SK-N-SH (cell line): ENCODE data around the gene SLC25A24. TPM values are rescaled to one million over a fixed set of nuclear protein-coding genes. Genes with fewer than 3 reads are reported as not detected.

ENCODE experiments used
- CTCF ChIA-PET: fragments of 300-600, 350-600 bp; formaldehyde crosslinking; extraction: SDS; loops from one replicate; lab custom pipeline; 2021; lab: Yijun Ruan, JAX
- POLR2A ChIA-PET: fragments of 350-600 bp; sonication (Branson Sonifier 250); formaldehyde crosslinking; extraction: SDS; loops from one replicate; lab custom pipeline; 2020; ENCODE audit warnings: antibody characterized with exemption, inconsistent platforms; lab: Yijun Ruan, JAX
- DNase-seq: peaks from one replicate; pipeline ENCODE4 v3.0.0; 2012
- H2AFZ ChIP-seq: fragments of 200-600 bp; sonication (generic); 2 replicates; pipeline ENCODE4 v1.8.1; 2016; ENCODE audit warnings: antibody characterized with exemption, mild to moderate bottlenecking, low read depth
- H3F3A ChIP-seq: fragments of 200-600 bp; sonication (generic); replicated peaks from 2 replicates; pipeline ENCODE3; 2016; ENCODE audit warnings: antibody characterized with exemption, mild to moderate bottlenecking; ENCODE audit not compliant: insufficient read depth
- H3K27ac ChIP-seq, 2 experiments: fragments of 200-500 bp in 1 of 2; fragments of 200-600 bp in 1 of 2; sonication (Bioruptor generic) in 1 of 2; sonication (generic), shearing (Covaris generic) in 1 of 2; 2 replicates each; pipeline versions ENCODE4 v1.5.1 to v1.6.1; 2014 to 2016; ENCODE audit warnings: low read depth in 2 of 2, inconsistent platforms in 1 of 2, low read length in 1 of 2, mild to moderate bottlenecking in 1 of 2, mixed read lengths in 1 of 2
- H3K27me3 ChIP-seq: fragments of 200-600 bp; sonication (generic), shearing (Covaris generic); 2 replicates; pipeline ENCODE4 v1.6.1; 2016; ENCODE audit warnings: mixed run types; ENCODE audit not compliant: insufficient read depth
- H3K36me3 ChIP-seq, 2 experiments: fragments of 200-500 bp in 1 of 2; fragments of 200-600 bp in 1 of 2; sonication (Bioruptor generic) in 1 of 2; sonication (generic) in 1 of 2; replicated peaks in 1 of 2; 2 replicates each; pipeline versions ENCODE3 to v1.5.1; 2014 to 2016; ENCODE audit warnings: low read length in 1 of 2, mild to moderate bottlenecking in 1 of 2; ENCODE audit not compliant: insufficient read depth in 2 of 2, control insufficient read depth in 1 of 2
- H3K4me1 ChIP-seq, 2 experiments: fragments of 200-500 bp in 1 of 2; fragments of 200-600 bp in 1 of 2; sonication (Bioruptor generic) in 1 of 2; sonication (generic), shearing (Covaris generic) in 1 of 2; 2 replicates each; pipeline versions ENCODE4 v1.5.1 to v1.6.1; 2014 to 2016; ENCODE audit warnings: low read depth in 1 of 2, low read length in 1 of 2, mixed run types in 1 of 2; ENCODE audit not compliant: insufficient read depth in 2 of 2, control insufficient read depth in 1 of 2
- H3K4me2 ChIP-seq: fragments of 200-600 bp; sonication (generic), shearing (Covaris generic); 2 replicates; pipeline ENCODE4 v1.6.1; 2017; ENCODE audit warnings: mixed run types
- H3K4me3 ChIP-seq, 2 experiments: fragments of 200-500 bp in 1 of 2; fragments of 200-600 bp in 1 of 2; sonication (Bioruptor generic) in 1 of 2; sonication (generic), shearing (Covaris generic) in 1 of 2; 2 replicates each; pipeline versions ENCODE4 v1.5.1 to v1.8.1; 2014 to 2016; ENCODE audit warnings: low read depth in 2 of 2, inconsistent platforms in 1 of 2, low read length in 1 of 2, mild to moderate bottlenecking in 1 of 2, mixed read lengths in 1 of 2, moderate library complexity in 1 of 2
- H3K79me2 ChIP-seq: fragments of 200-600 bp; sonication (generic); 2 replicates; pipeline ENCODE4 v1.8.1; 2017; ENCODE audit warnings: mild to moderate bottlenecking; ENCODE audit not compliant: insufficient read depth
- H3K9ac ChIP-seq: fragments of 200-600 bp; sonication (generic); 2 replicates; pipeline ENCODE4 v1.6.1; 2017; ENCODE audit warnings: mixed run types
- H3K9me2 ChIP-seq: fragments of 200-600 bp; sonication (generic); 2 replicates; pipeline ENCODE4 v1.6.1; 2017; ENCODE audit warnings: mixed run types
- H3K9me3 ChIP-seq: fragments of 200-600 bp; sonication (generic); 2 replicates; pipeline ENCODE4 v1.6.1; 2017; ENCODE audit warnings: mixed run types, mild to moderate bottlenecking, moderate library complexity
- H4K20me1 ChIP-seq: fragments of 200-600 bp; sonication (generic); 2 replicates; pipeline ENCODE4 v1.6.1; 2017; ENCODE audit warnings: mild to moderate bottlenecking, mixed run types; ENCODE audit not compliant: insufficient read depth
- CTCF ChIP-seq: fragments of 200-600 bp; sonication (generic); IDR thresholded peaks from 2 replicates; pipeline ENCODE4 v1.6.1; 2017; ENCODE audit warnings: antibody characterized with exemption, mild to moderate bottlenecking, moderate library complexity
- EP300 ChIP-seq, 2 experiments: IDR thresholded peaks; 2 replicates each; pipeline versions ENCODE4 v1.4.0 to v1.6.1; 2012; ENCODE audit warnings: borderline replicate concordance in 1 of 2, low read depth in 1 of 2, low read length in 1 of 2
- FOXJ3 ChIP-seq: sonication (generic); formaldehyde crosslinking; IDR thresholded peaks from 2 replicates; pipeline ENCODE4 v1.5.1; 2020; ENCODE audit warnings: mild to moderate bottlenecking, missing genetic modification reagents
- FOXM1 ChIP-seq: IDR thresholded peaks from 2 replicates; pipeline ENCODE4 v1.4.0; 2012; ENCODE audit warnings: low read depth, mild to moderate bottlenecking
- GATA2 ChIP-seq: sonication (generic); formaldehyde crosslinking; IDR thresholded peaks from 2 replicates; pipeline ENCODE4 v1.5.0; 2020; ENCODE audit warnings: mild to moderate bottlenecking, missing genetic modification reagents
- JUND ChIP-seq: IDR thresholded peaks from 2 replicates; pipeline ENCODE4 v1.4.0; 2012
- MEF2A ChIP-seq: IDR thresholded peaks from 2 replicates; pipeline ENCODE4 v1.4.0; 2012; ENCODE audit warnings: low read depth, borderline replicate concordance
- MXI1 ChIP-seq: IDR thresholded peaks from 2 replicates; pipeline ENCODE4 v1.6.1; 2012; ENCODE audit warnings: mild to moderate bottlenecking, low read depth, low read length, improper control_type of control experiment
- POLR2AphosphoS5 ChIP-seq: IDR thresholded peaks from 2 replicates; pipeline ENCODE4 v1.6.1; 2012; ENCODE audit warnings: low read depth, low read length
- RAD21 ChIP-seq: IDR thresholded peaks from 2 replicates; pipeline ENCODE4 v1.6.1; 2012; ENCODE audit warnings: mild to moderate bottlenecking, low read length
- RCOR1 ChIP-seq: fragments of 150-350 bp; IDR thresholded peaks from 2 replicates; pipeline ENCODE4 v1.6.1; 2017; ENCODE audit warnings: antibody characterized with exemption, low read length
- REST ChIP-seq: IDR thresholded peaks from 2 replicates; pipeline ENCODE4 v1.6.1; 2012; ENCODE audit warnings: mild to moderate bottlenecking, low read depth, low read length, moderate library complexity
- SMC3 ChIP-seq: IDR thresholded peaks from 2 replicates; pipeline ENCODE4 v1.6.1; 2012; ENCODE audit warnings: low read depth, low read length, improper control_type of control experiment
- TAF1 ChIP-seq: IDR thresholded peaks from 2 replicates; pipeline ENCODE4 v1.6.1; 2012; ENCODE audit warnings: low read depth, mild to moderate bottlenecking, low read length, moderate library complexity, borderline replicate concordance
- TEAD4 ChIP-seq: IDR thresholded peaks from 2 replicates; pipeline ENCODE4 v1.4.0; 2012; ENCODE audit warnings: mild to moderate bottlenecking, borderline replicate concordance; ENCODE audit not compliant: insufficient read depth
- WGBS: methylation state at CpG from one replicate; pipeline ENCODE4 v1.1.6; 2017; ENCODE audit warnings: low lambda C conversion rate; 5-methylcytosine and 5-hydroxymethylcytosine counted together
- polyA plus RNA-seq, 3 experiments: library from polyadenylated mRNA; depleted of rRNA; stranded (reverse); fragments of >200 nt; gene quantifications; 2 replicates each; pipeline ENCODE4 v1.2.3, GENCODE V29; 2012
- TF ChIP-seq, protein P1 (sequence below): IDR thresholded peaks from 2 replicates; pipeline ENCODE4 v1.4.0; 2012; ENCODE audit warnings: low read depth, borderline replicate concordance
- TF ChIP-seq, protein P2 (sequence below): IDR thresholded peaks from 2 replicates; pipeline ENCODE4 v1.4.0; 2012; ENCODE audit warnings: low read depth
- TF ChIP-seq, protein P3 (sequence below): fragments of 150-350 bp; IDR thresholded peaks from 2 replicates; pipeline ENCODE4 v1.6.1; 2016; ENCODE audit warnings: mild to moderate bottlenecking, low read depth, low read length

The SLC25A24 gene
- polyA plus RNA-seq, 1 of the 3 experiments (the other 2 are of a cell fraction), result 11.3 TPM

GRCh38 chr1:108201687-108202086, 1.5 kb upstream of the SLC25A24 start:
- TF ChIP-seq RCOR1, result no peak
- no peak overlapping the region for H2AFZ ChIP-seq
- no peak overlapping the region for H3K4me3 ChIP-seq
- H3K79me2 ChIP-seq, result peaks cover 38% of the 10 kb centered on the region
- no peak for DNase-seq
- H3K9ac ChIP-seq, result no peak overlapping the region
- no peak overlapping the region for H3K4me2 ChIP-seq
- 83% methylated on average over 5 of the region's 5 CpGs for WGBS
- H3K9me2 ChIP-seq, result no peaks in the 10 kb centered on the region
- H4K20me1 ChIP-seq, result no peaks in the 10 kb centered on the region
- CTCF ChIA-PET, result interaction anchor here (0.8 to 2.2 kb wide), 2 partner anchors 9 to 420 kb away, joined by 3 to 14 read pairs; no protein-coding TSS in a partner anchor
- no peak overlapping the region for H3K27ac ChIP-seq
- no peaks in the 10 kb centered on the region for H3K9me3 ChIP-seq
- H3K36me3 ChIP-seq, result peaks cover 11 to 14% of the 10 kb centered on the region in 2 experiments
- POLR2A ChIA-PET, result no interaction called here
- no peaks in the 10 kb centered on the region for H3K27me3 ChIP-seq
- H3K4me1 ChIP-seq, result peaks cover 7 to 11% of the 10 kb centered on the region in 2 experiments; a peak in 3 of 4 replicates
- peaks cover 7% of the 10 kb centered on the region for H3F3A ChIP-seq

GRCh38 chr1:108200687-108201051, 526 bp upstream of the SLC25A24 start:
- no peaks in the 10 kb centered on the region for H3K27me3 ChIP-seq
- H2AFZ ChIP-seq, result peak overlapping the region; percentile 94
- POLR2A ChIA-PET, result interaction anchor here (0.7 to 1.6 kb wide), 4 partner anchors 10 to 1520 kb away, joined by 3 to 7 read pairs (median 4); partner anchors contain the start of gene EEIG2
- H3K4me2 ChIP-seq, result peak overlapping the region; percentile 90
- peaks cover 7 to 12% of the 10 kb centered on the region in 2 experiments; a peak in 3 of 4 replicates for H3K4me1 ChIP-seq
- 3% methylated on average over 10 of the region's 10 CpGs for WGBS
- H3K4me3 ChIP-seq, result peak overlapping the region; percentile 81 to 85
- peaks cover 48% of the 10 kb centered on the region for H3K79me2 ChIP-seq
- H3K36me3 ChIP-seq, result peaks cover 18 to 23% of the 10 kb centered on the region in 2 experiments
- peak overlapping the region; percentile 75 to 92 for H3K27ac ChIP-seq
- DNase-seq, result peak; percentile 67
- H3K9me3 ChIP-seq, result no peaks in the 10 kb centered on the region
- peak overlapping the region; percentile 74 for H3K9ac ChIP-seq
- peaks cover 7% of the 10 kb centered on the region for H3F3A ChIP-seq
- CTCF ChIA-PET, result interaction anchor here (0.8 to 2.2 kb wide), 5 partner anchors 10 to 419 kb away, joined by 3 to 14 read pairs (median 7); no protein-coding TSS in a partner anchor
- H3K9me2 ChIP-seq, result no peaks in the 10 kb centered on the region
- no peaks in the 10 kb centered on the region for H4K20me1 ChIP-seq
- TF ChIP-seq MXI1 (0 out of 2 replicates have a peak, but pooled peaks have one; percentile 8), POLR2AphosphoS5 (peak; percentile 40; the same call in 1 of the 2 replicates), TAF1 (no peak; the same call in 1 of the 2 replicates), EP300 (IDR thresholded peaks at IDR 0.05; ENCODE audit: borderline replicate concordance in 1 of 2, low read depth in 1 of 2, low read length in 1 of 2) (no peak), REST (no peak), FOXM1 (no peak), RCOR1 (no peak), FOXJ3 (CRISPR knock-in tag) (no peak), MEF2A (no peak), RAD21 (peak; percentile 33; the same call in 1 of the 2 replicates), TEAD4 (no peak), JUND (no peak), SMC3 (no peak), CTCF (peak; percentile 53), GATA2 (CRISPR knock-in tag) (no peak)
- TF ChIP-seq, protein P1, sequence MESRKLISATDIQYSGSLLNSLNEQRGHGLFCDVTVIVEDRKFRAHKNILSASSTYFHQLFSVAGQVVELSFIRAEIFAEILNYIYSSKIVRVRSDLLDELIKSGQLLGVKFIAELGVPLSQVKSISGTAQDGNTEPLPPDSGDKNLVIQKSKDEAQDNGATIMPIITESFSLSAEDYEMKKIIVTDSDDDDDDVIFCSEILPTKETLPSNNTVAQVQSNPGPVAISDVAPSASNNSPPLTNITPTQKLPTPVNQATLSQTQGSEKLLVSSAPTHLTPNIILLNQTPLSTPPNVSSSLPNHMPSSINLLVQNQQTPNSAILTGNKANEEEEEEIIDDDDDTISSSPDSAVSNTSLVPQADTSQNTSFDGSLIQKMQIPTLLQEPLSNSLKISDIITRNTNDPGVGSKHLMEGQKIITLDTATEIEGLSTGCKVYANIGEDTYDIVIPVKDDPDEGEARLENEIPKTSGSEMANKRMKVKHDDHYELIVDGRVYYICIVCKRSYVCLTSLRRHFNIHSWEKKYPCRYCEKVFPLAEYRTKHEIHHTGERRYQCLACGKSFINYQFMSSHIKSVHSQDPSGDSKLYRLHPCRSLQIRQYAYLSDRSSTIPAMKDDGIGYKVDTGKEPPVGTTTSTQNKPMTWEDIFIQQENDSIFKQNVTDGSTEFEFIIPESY, result no peak
- TF ChIP-seq, protein P2, sequence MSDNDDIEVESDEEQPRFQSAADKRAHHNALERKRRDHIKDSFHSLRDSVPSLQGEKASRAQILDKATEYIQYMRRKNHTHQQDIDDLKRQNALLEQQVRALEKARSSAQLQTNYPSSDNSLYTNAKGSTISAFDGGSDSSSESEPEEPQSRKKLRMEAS, result no peak
- TF ChIP-seq, protein P3, sequence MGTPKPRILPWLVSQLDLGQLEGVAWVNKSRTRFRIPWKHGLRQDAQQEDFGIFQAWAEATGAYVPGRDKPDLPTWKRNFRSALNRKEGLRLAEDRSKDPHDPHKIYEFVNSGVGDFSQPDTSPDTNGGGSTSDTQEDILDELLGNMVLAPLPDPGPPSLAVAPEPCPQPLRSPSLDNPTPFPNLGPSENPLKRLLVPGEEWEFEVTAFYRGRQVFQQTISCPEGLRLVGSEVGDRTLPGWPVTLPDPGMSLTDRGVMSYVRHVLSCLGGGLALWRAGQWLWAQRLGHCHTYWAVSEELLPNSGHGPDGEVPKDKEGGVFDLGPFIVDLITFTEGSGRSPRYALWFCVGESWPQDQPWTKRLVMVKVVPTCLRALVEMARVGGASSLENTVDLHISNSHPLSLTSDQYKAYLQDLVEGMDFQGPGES, result no peak
